Kidney epithelial cell (primary cell): Measurements from ENCODE around the gene FOXC2. TPM values are rescaled to one million over a fixed set of nuclear protein-coding genes. Genes with fewer than 3 reads are reported as not detected.
"Not testable (repeated sequence)": the region's sequence is repeated elsewhere in the genome, so short reads cannot be mapped to it uniquely, and the experiment has no call there.

Source experiments
- DNase-seq: peaks from one replicate; pipeline ENCODE4 v3.0.0-alpha.2; 2010; ENCODE audit warnings: low read depth
- H3K27me3 ChIP-seq: 2 replicates; pipeline ENCODE4 v1.6.0; 2011; ENCODE audit warnings: low read length; ENCODE audit not compliant: control insufficient read depth, insufficient read depth
- H3K36me3 ChIP-seq: 2 replicates; pipeline ENCODE4 v1.5.1; 2011; ENCODE audit warnings: low read length; ENCODE audit not compliant: control insufficient read depth, insufficient read depth
- H3K4me3 ChIP-seq: 2 replicates; pipeline ENCODE4 v1.5.1; 2011; ENCODE audit warnings: low read depth, mild to moderate bottlenecking, control low read depth, low read length
- total RNA-seq: library from RNA; depleted of rRNA; stranded (reverse); fragments of >200 nt; gene quantifications from 2 replicates; pipeline ENCODE4 v1.2.3, GENCODE V29; 2015
- TF ChIP-seq, protein P1 (sequence below): IDR thresholded peaks from 2 replicates; pipeline ENCODE4 v1.5.1; 2011; ENCODE audit warnings: mild to moderate bottlenecking, moderate library complexity, low read length, control low read depth, inconsistent platforms; ENCODE audit not compliant: insufficient read depth, poor library complexity, severe bottlenecking

Gene FOXC2
- total RNA-seq, 1 donor from 2014 or later: 12.2 TPM

DNA sequence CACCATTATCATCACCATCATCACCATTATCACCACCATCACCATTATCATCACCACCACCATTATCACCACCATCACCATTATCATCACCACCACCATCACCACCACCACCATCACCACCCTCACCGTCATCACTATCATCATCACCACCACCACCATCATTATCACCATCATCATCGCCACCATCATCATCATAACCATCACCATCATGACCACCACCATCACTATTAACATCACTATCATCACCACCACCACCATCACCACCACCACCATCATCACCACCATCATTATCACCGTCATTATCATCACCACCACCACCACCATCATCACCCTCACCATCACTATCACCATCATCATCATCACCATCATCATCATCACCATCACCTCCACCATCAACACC lies 20.9 kb downstream of the FOXC2 start:
- TF ChIP-seq, protein P1, sequence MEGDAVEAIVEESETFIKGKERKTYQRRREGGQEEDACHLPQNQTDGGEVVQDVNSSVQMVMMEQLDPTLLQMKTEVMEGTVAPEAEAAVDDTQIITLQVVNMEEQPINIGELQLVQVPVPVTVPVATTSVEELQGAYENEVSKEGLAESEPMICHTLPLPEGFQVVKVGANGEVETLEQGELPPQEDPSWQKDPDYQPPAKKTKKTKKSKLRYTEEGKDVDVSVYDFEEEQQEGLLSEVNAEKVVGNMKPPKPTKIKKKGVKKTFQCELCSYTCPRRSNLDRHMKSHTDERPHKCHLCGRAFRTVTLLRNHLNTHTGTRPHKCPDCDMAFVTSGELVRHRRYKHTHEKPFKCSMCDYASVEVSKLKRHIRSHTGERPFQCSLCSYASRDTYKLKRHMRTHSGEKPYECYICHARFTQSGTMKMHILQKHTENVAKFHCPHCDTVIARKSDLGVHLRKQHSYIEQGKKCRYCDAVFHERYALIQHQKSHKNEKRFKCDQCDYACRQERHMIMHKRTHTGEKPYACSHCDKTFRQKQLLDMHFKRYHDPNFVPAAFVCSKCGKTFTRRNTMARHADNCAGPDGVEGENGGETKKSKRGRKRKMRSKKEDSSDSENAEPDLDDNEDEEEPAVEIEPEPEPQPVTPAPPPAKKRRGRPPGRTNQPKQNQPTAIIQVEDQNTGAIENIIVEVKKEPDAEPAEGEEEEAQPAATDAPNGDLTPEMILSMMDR: no peak
- no peaks in the 10 kb centered on the region for H3K27me3 ChIP-seq

DNA sequence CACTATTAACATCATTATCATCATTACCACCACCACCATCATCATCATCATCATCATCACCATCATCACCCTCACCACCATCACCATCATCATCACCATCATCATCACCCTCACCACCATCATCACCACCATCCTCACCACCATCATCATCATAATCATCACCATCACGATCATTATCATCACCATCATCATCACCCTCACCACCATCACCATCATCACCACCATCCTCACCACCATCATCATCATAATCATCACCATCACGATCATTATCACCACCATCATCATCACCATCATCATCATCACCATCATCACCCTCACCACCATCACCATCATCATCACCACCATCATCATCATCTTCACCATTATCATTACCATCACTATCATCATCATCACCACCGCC lies 21.3 kb downstream of the FOXC2 start:
- H3K36me3 ChIP-seq, H3K27me3 ChIP-seq, DNase-seq, H3K4me3 ChIP-seq: not testable (repeated sequence)

More for the DNA sequence above, 20.9 kb downstream of the FOXC2 start:
- no peak overlapping the region for H3K4me3 ChIP-seq
- no peaks in the 10 kb centered on the region for H3K36me3 ChIP-seq
- no peak for DNase-seq

DNA sequence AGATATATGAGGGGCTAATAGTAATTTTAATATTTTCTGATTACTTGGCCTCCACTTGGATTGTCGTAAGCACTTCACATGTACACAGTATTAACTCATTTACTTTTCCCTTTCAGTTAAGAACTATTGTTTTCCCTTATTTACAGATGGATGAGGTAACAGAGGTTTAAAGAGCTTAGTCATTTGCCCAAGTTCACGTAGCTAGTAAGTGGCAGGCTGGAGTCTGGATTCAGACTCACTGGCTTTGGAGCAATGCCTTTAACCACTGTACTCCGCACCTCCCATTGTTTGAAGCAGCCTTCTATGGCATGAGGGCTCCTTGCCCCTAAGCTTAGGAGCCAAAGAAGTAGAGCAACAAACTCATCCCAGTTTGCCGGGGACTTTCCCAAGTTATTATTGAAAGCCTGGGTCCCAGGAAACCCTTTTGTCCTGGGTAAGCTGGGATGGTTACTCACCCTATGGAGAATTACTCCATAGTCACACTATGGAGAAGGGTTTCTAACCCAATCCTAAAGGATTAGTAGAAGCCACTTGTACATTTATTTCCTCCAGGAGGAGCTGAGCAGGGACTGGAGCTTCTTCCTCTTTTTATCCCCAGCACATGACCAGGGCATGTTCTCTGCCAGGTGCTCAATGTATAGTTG lies 24.0 kb downstream of the FOXC2 start:
- Histone ChIP-seq H3K36me3 (no peaks in the 10 kb centered on the region), H3K27me3 (no peaks in the 10 kb centered on the region), H3K4me3 (no peak overlapping the region)
- TF ChIP-seq, protein P1: no peak
- DNase-seq: peak; percentile 85

DNA sequence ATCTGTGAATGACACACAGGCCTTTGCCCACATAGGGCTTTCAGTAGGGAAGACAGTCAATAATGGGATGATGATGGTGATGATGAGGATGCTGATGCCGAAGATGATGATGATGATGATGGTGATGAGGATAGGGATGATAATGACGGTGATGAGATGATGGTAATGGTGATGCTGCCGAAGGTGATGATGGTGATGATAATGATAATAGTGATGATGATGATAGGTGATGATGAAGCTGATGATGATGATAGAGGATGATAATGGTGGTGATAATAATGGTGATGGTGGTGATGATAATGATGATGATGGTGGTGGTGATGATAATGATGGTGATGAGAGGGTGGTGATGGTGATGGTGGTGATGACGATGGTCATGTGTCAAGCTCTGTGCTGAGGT lies 24.6 kb downstream of the FOXC2 start:
- no peaks in the 10 kb centered on the region for H3K36me3 ChIP-seq
- no peak overlapping the region for H3K4me3 ChIP-seq
- no peaks in the 10 kb centered on the region for H3K27me3 ChIP-seq
- no peak for DNase-seq
- TF ChIP-seq, protein P1: no peak

DNA sequence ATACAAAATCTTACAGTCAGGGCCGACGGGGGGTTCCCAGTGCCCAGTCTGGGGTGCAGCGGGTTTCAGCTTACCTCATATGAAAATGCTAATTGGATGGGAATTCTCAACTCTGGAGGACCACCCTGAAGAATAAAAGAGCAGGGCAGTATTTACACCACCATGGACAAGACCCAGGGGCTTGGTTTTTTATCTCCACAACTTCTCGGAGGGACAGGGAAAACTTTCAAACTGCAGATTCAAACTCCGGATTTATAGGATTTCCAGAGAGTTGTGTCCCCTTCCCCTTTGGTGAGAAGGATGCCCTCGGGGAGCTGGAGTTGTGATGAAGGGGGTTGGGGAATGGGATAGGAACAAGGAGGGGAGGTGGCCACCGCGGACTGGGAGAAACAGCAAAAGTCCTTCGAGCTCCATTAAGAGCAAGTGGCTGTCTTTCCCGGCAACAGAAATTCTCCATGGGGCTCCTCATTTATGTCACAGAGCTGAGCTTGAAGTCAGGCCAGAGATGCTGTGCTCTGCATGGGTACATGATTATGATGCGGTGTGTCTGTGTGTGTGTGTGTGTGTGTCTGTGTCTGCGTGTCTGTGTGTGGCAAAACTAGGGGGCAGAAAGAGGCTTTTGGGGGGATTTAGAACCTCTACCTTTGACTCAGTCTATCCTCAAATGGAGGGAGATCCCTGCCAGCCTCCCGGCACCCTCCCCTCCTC lies 27.4 kb downstream of the FOXC2 start:
- Histone ChIP-seq H3K27me3 (no peaks in the 10 kb centered on the region), H3K36me3 (no peaks in the 10 kb centered on the region), H3K4me3 (no peak overlapping the region)
- TF ChIP-seq, protein P1: no peak
- no peak for DNase-seq

DNA sequence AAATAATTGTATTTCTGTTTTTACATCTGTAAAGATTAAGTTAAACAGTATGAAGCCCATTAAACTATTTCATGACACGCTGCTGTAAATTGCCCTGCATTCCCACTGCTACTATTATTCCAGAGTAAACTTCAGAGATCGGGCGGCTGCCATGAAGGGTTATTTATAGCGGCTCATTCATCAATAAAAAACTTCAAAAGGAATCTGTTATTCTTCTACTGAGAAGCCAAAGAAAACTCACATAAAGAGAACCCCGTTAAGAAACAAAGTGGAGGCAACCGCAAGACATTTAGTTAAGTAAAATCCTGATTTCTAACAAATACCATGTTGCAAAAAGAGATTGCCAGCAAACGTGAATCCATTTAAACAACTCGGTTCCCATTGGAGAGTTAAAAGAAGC lies 28.1 kb downstream of the FOXC2 start:
- no peak for DNase-seq
- Histone ChIP-seq H3K36me3 (no peaks in the 10 kb centered on the region), H3K4me3 (no peak overlapping the region), H3K27me3 (no peaks in the 10 kb centered on the region)
- TF ChIP-seq, protein P1: no peak
